HEK293 (cell line): ENCODE measurements around the gene MACIR.

Experiments
- CTCF ChIA-PET: fragments of 350-600 bp; formaldehyde crosslinking; extraction: SDS; loops from one replicate; lab custom pipeline; 2021; ENCODE audit warnings: antibody characterized with exemption; lab: Yijun Ruan, JAX
- POLR2A ChIA-PET: fragments of 300-600 bp; formaldehyde crosslinking; extraction: SDS; loops from one replicate; lab custom pipeline; 2020; ENCODE audit warnings: antibody characterized with exemption, inconsistent platforms; lab: Yijun Ruan, JAX
- H3K27ac ChIP-seq: fragments of 200-500 bp; sonication (Bioruptor generic); 2 replicates; pipeline ENCODE4 v1.5.1; 2014; ENCODE audit warnings: low read depth, low read length, control low read depth, inconsistent platforms; ENCODE audit errors: extremely low read depth
- H3K36me3 ChIP-seq, 2 experiments: fragments of 200-500 bp in 1 of 2; sonication (Bioruptor generic) in 1 of 2; 1 replicate in 1 of 2; 2 replicates in 1 of 2; pipeline ENCODE4 v1.5.1; 2014 to 2017; ENCODE audit warnings: inconsistent platforms in 2 of 2, low read length in 2 of 2; ENCODE audit not compliant: control insufficient read depth in 2 of 2, insufficient read depth in 1 of 2
- H3K4me1 ChIP-seq: fragments of 200-500 bp; sonication (Bioruptor generic); 2 replicates; pipeline ENCODE4 v1.5.1; 2014; ENCODE audit warnings: mild to moderate bottlenecking, low read length, inconsistent platforms; ENCODE audit not compliant: control insufficient read depth, insufficient read depth
- H3K4me3 ChIP-seq: 2 replicates; pipeline ENCODE4 v1.5.1; 2011; ENCODE audit warnings: low read depth, mild to moderate bottlenecking, control low read depth, low read length, moderate library complexity
- H3K9me3 ChIP-seq: fragments of 200-500 bp; sonication (Bioruptor generic); 2 replicates; pipeline ENCODE4 v1.5.1; 2014; ENCODE audit warnings: low read depth, low read length, inconsistent platforms; ENCODE audit not compliant: control insufficient read depth, insufficient read depth
- ZNF23 ChIP-seq: fragments of 450-650 bp; formaldehyde crosslinking; IDR thresholded peaks from 2 replicates; pipeline ENCODE4 v1.5.1; 2016; ENCODE audit warnings: missing biosample characterization, missing genetic modification characterization, borderline replicate concordance
- ZNF335 ChIP-seq: fragments of 450-650 bp; formaldehyde crosslinking; conservative IDR thresholded peaks from 2 replicates; pipeline ENCODE4 v1.5.1; 2016; ENCODE audit warnings: missing biosample characterization, missing genetic modification characterization
- ZNF350 ChIP-seq: fragments of 450-650 bp; formaldehyde crosslinking; IDR thresholded peaks from 2 replicates; pipeline ENCODE4 v1.5.0; 2017; ENCODE audit warnings: missing biosample characterization, mild to moderate bottlenecking, missing genetic modification characterization
- ZNF530 ChIP-seq: fragments of 450-650 bp; formaldehyde crosslinking; IDR thresholded peaks from 2 replicates; pipeline ENCODE4 v1.5.1; 2016; ENCODE audit warnings: low read depth, missing biosample characterization, missing genetic modification characterization
- ZNF549 ChIP-seq: fragments of 450-650 bp; IDR thresholded peaks from 2 replicates; pipeline ENCODE4 v1.5.1; 2018; ENCODE audit warnings: missing biosample characterization, missing genetic modification characterization, mild to moderate bottlenecking, inconsistent platforms, moderate library complexity
- ZNF610 ChIP-seq: fragments of 450-650 bp; formaldehyde crosslinking; IDR thresholded peaks from 2 replicates; pipeline ENCODE4 v1.5.1; 2016; ENCODE audit warnings: missing biosample characterization, missing genetic modification characterization, borderline replicate concordance
- ZNF654 ChIP-seq: fragments of 450-650 bp; formaldehyde crosslinking; IDR thresholded peaks from 2 replicates; pipeline ENCODE4 v1.5.1; 2016; ENCODE audit warnings: low read depth, missing biosample characterization, missing genetic modification characterization
- ZNF658 ChIP-seq: fragments of 450-650 bp; formaldehyde crosslinking; IDR thresholded peaks from 2 replicates; pipeline ENCODE4; 2016; ENCODE audit warnings: missing biosample characterization, missing genetic modification characterization
- TF ChIP-seq, protein P1 (sequence below): fragments of 450-650 bp; formaldehyde crosslinking; IDR thresholded peaks from 2 replicates; pipeline ENCODE4 v1.5.1; 2016; ENCODE audit warnings: missing biosample characterization, missing genetic modification characterization
- TF ChIP-seq, protein P2 (sequence below): fragments of 450-650 bp; formaldehyde crosslinking; conservative IDR thresholded peaks from 2 replicates; pipeline ENCODE4 v1.5.1; 2016; ENCODE audit warnings: low read depth, missing biosample characterization, missing genetic modification characterization
- TF ChIP-seq, protein P3 (sequence below): fragments of 450-650 bp; formaldehyde crosslinking; IDR thresholded peaks from 2 replicates; pipeline ENCODE4 v1.5.1; 2017; ENCODE audit warnings: missing biosample characterization, missing genetic modification characterization
- TF ChIP-seq, protein P4 (sequence below): fragments of 450-650 bp; formaldehyde crosslinking; IDR thresholded peaks from 2 replicates; pipeline ENCODE4 v1.5.1; 2016; ENCODE audit warnings: missing biosample characterization, missing genetic modification characterization
- TF ChIP-seq, protein P5 (sequence below): fragments of 450-650 bp; formaldehyde crosslinking; IDR thresholded peaks from 2 replicates; pipeline ENCODE4 v1.5.1; 2016; ENCODE audit warnings: missing biosample characterization, missing genetic modification characterization, low read depth
- TF ChIP-seq, protein P6 (sequence below): fragments of 450-650 bp; formaldehyde crosslinking; IDR thresholded peaks from 2 replicates; pipeline ENCODE4 v1.5.1; 2016; ENCODE audit warnings: missing biosample characterization, missing genetic modification characterization

The MACIR gene

DNA sequence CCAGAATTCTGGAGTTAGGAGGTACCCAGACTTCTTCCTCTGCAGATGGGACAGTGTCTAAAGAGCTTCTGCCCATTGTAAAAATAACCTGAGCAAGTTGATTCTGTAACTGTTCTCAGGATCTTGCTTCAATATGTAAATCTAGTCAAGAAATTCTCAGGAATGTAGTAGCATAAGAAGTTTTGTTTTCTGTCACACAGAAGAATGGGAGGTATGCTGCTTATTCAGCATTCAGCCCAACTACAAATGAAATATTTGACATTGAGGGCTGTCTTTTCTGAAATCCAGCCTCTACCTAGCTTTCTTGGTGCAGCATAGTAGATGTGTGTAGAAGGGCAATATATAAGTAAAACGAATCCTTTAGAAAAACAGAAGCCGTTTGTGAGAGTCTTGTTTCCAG is 13.8 kb downstream of the MACIR start:
- no peaks in the 10 kb centered on the region for H3K9me3 ChIP-seq
- TF ChIP-seq, protein P1, sequence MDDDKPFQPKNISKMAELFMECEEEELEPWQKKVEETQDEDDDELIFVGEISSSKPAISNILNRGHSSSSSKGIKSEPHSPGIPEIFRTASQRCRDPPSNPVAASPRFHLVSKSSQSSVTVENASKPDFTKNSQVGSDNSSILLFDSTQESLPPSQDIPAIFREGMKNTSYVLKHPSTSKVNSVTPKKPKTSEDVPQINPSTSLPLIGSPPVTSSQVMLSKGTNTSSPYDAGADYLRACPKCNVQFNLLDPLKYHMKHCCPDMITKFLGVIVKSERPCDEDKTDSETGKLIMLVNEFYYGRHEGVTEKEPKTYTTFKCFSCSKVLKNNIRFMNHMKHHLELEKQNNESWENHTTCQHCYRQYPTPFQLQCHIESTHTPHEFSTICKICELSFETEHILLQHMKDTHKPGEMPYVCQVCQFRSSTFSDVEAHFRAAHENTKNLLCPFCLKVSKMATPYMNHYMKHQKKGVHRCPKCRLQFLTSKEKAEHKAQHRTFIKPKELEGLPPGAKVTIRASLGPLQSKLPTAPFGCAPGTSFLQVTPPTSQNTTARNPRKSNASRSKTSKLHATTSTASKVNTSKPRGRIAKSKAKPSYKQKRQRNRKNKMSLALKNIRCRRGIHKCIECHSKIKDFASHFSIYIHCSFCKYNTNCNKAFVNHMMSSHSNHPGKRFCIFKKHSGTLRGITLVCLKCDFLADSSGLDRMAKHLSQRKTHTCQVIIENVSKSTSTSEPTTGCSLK: no peak
- no peak for TF ChIP-seq ZNF549
- TF ChIP-seq, protein P2, sequence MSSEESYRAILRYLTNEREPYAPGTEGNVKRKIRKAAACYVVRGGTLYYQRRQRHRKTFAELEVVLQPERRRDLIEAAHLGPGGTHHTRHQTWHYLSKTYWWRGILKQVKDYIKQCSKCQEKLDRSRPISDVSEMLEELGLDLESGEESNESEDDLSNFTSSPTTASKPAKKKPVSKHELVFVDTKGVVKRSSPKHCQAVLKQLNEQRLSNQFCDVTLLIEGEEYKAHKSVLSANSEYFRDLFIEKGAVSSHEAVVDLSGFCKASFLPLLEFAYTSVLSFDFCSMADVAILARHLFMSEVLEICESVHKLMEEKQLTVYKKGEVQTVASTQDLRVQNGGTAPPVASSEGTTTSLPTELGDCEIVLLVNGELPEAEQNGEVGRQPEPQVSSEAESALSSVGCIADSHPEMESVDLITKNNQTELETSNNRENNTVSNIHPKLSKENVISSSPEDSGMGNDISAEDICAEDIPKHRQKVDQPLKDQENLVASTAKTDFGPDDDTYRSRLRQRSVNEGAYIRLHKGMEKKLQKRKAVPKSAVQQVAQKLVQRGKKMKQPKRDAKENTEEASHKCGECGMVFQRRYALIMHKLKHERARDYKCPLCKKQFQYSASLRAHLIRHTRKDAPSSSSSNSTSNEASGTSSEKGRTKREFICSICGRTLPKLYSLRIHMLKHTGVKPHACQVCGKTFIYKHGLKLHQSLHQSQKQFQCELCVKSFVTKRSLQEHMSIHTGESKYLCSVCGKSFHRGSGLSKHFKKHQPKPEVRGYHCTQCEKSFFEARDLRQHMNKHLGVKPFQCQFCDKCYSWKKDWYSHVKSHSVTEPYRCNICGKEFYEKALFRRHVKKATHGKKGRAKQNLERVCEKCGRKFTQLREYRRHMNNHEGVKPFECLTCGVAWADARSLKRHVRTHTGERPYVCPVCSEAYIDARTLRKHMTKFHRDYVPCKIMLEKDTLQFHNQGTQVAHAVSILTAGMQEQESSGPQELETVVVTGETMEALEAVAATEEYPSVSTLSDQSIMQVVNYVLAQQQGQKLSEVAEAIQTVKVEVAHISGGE (tag by site-specific recombination): no peak
- TF ChIP-seq, protein P3, sequence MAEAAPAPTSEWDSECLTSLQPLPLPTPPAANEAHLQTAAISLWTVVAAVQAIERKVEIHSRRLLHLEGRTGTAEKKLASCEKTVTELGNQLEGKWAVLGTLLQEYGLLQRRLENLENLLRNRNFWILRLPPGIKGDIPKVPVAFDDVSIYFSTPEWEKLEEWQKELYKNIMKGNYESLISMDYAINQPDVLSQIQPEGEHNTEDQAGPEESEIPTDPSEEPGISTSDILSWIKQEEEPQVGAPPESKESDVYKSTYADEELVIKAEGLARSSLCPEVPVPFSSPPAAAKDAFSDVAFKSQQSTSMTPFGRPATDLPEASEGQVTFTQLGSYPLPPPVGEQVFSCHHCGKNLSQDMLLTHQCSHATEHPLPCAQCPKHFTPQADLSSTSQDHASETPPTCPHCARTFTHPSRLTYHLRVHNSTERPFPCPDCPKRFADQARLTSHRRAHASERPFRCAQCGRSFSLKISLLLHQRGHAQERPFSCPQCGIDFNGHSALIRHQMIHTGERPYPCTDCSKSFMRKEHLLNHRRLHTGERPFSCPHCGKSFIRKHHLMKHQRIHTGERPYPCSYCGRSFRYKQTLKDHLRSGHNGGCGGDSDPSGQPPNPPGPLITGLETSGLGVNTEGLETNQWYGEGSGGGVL (tag by site-specific recombination): no peak
- TF ChIP-seq, all 188 proteins: peak for 0
- no peak overlapping the region for H3K4me3 ChIP-seq
- peaks cover 6 to 19% of the 10 kb centered on the region in 2 experiments; a peak in 1 of 3 replicates for H3K36me3 ChIP-seq
- POLR2A ChIA-PET: interaction anchor here (2.9 kb wide), 1 partner anchor 14 kb away, joined by 11 read pairs; the partner anchor contains the start of gene MACIR
- CTCF ChIA-PET: interaction anchor here (0.6 kb wide), 1 partner anchor 832 kb away, joined by 3 read pairs; no protein-coding TSS in a partner anchor
- H3K4me1 ChIP-seq: peaks cover 10% of the 10 kb centered on the region
- no peak overlapping the region for H3K27ac ChIP-seq

DNA sequence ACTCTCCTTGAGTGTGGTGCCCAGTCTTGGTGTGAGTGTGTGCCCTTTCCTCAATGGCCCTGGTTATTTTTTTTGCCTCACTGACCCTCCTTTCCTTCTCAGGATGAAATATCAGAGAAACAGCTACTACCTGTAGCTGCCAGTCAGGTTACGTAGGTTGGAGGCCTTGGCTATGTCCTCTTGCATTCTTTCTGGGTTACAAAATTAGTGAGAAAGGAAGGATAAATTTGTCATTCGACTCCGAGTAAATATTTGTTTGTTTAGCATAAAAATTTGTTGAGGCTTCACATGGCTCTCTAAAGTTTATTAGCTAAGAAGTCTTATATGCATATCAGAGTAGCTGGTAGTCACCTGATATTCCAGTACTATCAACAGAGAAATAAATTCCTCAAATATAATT is 15.4 kb downstream of the MACIR start:
- Histone ChIP-seq H3K27ac (no peak overlapping the region), H3K9me3 (no peaks in the 10 kb centered on the region), H3K4me3 (no peak overlapping the region), H3K4me1 (peaks cover 8% of the 10 kb centered on the region), H3K36me3 (peaks cover 6 to 14% of the 10 kb centered on the region in 2 experiments; a peak in 1 of 3 replicates)
- CTCF ChIA-PET: interaction anchor here (0.6 kb wide), 1 partner anchor 49 kb away, joined by 6 read pairs; no protein-coding TSS in a partner anchor
- no peak for TF ChIP-seq ZNF335 (tag by site-specific recombination)
- TF ChIP-seq ZNF610 (tag by site-specific recombination): no peak
- TF ChIP-seq ZNF658: no peak
- TF ChIP-seq, protein P4, sequence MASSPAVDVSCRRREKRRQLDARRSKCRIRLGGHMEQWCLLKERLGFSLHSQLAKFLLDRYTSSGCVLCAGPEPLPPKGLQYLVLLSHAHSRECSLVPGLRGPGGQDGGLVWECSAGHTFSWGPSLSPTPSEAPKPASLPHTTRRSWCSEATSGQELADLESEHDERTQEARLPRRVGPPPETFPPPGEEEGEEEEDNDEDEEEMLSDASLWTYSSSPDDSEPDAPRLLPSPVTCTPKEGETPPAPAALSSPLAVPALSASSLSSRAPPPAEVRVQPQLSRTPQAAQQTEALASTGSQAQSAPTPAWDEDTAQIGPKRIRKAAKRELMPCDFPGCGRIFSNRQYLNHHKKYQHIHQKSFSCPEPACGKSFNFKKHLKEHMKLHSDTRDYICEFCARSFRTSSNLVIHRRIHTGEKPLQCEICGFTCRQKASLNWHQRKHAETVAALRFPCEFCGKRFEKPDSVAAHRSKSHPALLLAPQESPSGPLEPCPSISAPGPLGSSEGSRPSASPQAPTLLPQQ (tag by site-specific recombination): no peak
- TF ChIP-seq ZNF23: no peak
- POLR2A ChIA-PET: interaction anchor here (1.1 kb wide), 1 partner anchor 15 kb away, joined by 8 read pairs; the partner anchor contains the start of gene MACIR

DNA sequence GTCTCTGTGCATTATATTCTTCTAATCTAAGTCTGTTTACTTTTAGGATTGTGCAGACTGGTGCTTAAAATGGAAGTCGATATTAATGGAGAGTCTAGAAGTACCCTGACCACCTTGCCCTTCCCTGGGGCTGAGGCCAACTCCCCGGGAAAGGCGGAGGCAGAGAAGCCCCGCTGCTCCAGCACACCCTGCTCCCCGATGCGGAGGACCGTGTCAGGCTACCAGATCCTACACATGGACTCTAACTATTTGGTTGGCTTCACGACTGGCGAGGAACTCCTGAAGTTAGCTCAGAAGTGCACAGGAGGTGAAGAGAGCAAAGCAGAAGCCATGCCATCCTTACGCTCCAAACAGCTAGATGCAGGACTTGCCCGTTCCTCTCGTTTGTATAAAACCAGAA is 17.3 kb downstream of the MACIR start:
- POLR2A ChIA-PET: interaction anchor here (1.5 kb wide), 1 partner anchor 17 kb away, joined by 5 read pairs; the partner anchor contains the start of gene MACIR
- Histone ChIP-seq H3K36me3 (peaks cover 6 to 14% of the 10 kb centered on the region in 2 experiments; a peak in 2 of 3 replicates), H3K4me3 (no peak overlapping the region), H3K9me3 (no peaks in the 10 kb centered on the region)
- TF ChIP-seq, protein P5, sequence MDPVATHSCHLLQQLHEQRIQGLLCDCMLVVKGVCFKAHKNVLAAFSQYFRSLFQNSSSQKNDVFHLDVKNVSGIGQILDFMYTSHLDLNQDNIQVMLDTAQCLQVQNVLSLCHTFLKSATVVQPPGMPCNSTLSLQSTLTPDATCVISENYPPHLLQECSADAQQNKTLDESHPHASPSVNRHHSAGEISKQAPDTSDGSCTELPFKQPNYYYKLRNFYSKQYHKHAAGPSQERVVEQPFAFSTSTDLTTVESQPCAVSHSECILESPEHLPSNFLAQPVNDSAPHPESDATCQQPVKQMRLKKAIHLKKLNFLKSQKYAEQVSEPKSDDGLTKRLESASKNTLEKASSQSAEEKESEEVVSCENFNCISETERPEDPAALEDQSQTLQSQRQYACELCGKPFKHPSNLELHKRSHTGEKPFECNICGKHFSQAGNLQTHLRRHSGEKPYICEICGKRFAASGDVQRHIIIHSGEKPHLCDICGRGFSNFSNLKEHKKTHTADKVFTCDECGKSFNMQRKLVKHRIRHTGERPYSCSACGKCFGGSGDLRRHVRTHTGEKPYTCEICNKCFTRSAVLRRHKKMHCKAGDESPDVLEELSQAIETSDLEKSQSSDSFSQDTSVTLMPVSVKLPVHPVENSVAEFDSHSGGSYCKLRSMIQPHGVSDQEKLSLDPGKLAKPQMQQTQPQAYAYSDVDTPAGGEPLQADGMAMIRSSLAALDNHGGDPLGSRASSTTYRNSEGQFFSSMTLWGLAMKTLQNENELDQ: no peak
- TF ChIP-seq ZNF549: no peak
- TF ChIP-seq ZNF654: no peak
- TF ChIP-seq, protein P6, sequence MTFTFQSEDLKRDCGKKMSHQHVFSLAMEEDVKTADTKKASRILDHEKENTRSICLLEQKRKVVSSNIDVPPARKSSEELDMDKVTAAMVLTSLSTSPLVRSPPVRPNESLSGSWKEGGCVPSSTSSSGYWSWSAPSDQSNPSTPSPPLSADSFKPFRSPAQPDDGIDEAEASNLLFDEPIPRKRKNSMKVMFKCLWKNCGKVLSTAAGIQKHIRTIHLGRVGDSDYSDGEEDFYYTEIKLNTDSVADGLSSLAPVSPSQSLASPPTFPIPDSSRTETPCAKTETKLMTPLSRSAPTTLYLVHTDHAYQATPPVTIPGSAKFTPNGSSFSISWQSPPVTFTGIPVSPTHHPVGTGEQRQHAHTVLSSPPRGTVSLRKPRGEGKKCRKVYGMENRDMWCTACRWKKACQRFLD (tag by site-specific recombination): no peak
- no peak for TF ChIP-seq ZNF350
- TF ChIP-seq ZNF530 (tag by site-specific recombination): no peak
- no peak for TF ChIP-seq ZNF658
- TF ChIP-seq, all 188 proteins: peak for 0
- CTCF ChIA-PET: no interaction called here
- Histone ChIP-seq H3K4me1 (peaks cover 8% of the 10 kb centered on the region), H3K27ac (no peak overlapping the region)
